Mesodermal cell (in vitro differentiated cells): ENCODE results near the gene PDGFRA.
"Not testable (repeated sequence)": the region's sequence is repeated elsewhere in the genome, so short reads cannot be mapped to it uniquely, and the experiment has no call there.

Experiments
- H3K27ac ChIP-seq: 2 replicates; pipeline ENCODE4 v1.7.0; 2013; ENCODE audit warnings: mild to moderate bottlenecking, low read depth, low read length, moderate library complexity; ENCODE audit not compliant: severe bottlenecking
- H3K36me3 ChIP-seq: 2 replicates; pipeline ENCODE4 v1.7.1; 2013; ENCODE audit warnings: mild to moderate bottlenecking, low read length, moderate library complexity; ENCODE audit not compliant: control insufficient read depth, insufficient read depth
- H3K4me1 ChIP-seq: one replicate; pipeline ENCODE4 v1.7.1; 2013; ENCODE audit warnings: mild to moderate bottlenecking, low read length; ENCODE audit not compliant: insufficient read depth, control insufficient read depth, poor library complexity, severe bottlenecking
- H3K4me3 ChIP-seq: 2 replicates; pipeline ENCODE4 v1.7.0; 2013; ENCODE audit warnings: low read length, control low read depth, mild to moderate bottlenecking; ENCODE audit not compliant: insufficient read depth, poor library complexity, severe bottlenecking; ENCODE audit errors: extremely low read depth
- H3K9me3 ChIP-seq: 2 replicates; pipeline ENCODE4 v1.7.1; 2013; ENCODE audit warnings: mild to moderate bottlenecking, low read length, moderate library complexity; ENCODE audit not compliant: control insufficient read depth
- WGBS, 2 experiments: methylation state at CpG; one replicate each; pipeline ENCODE4 v1.1.5; 2013; ENCODE audit warnings: missing lambda C conversion rate in 2 of 2; ENCODE audit not compliant: insufficient coverage in 2 of 2; 5-methylcytosine and 5-hydroxymethylcytosine counted together

PDGFRA gene

GRCh38 chr4:54330896-54331295 lies 101.8 kb downstream of the PDGFRA start:
- Histone ChIP-seq H3K9me3 (peaks cover 4% of the 10 kb centered on the region), H3K36me3 (no peaks in the 10 kb centered on the region), H3K4me3 (no peak overlapping the region), H3K4me1 (no peaks in the 10 kb centered on the region), H3K27ac (no peak overlapping the region)
- WGBS, 2 experiments = 87 to 95% methylated on average over 3 of the region's 3 CpGs

DNA sequence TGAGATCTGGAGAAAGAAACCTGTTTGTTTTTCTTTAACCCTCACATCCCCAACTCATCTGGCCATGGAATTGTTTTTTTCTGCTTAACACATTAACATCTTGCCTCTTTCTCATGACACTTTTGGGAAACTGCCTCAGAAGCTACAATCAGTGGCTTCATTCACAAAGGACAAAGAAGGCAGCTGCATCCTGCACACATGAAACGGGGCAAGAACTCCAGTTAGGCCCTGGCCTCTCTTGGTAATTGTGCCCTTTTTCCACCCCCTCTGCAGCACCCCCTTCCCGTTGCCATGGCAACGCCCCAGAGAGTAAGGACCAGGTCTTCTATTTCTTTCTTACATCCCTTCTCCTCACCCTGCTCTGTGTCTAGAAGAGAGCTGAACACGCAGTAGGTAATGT lies 103.4 kb downstream of the PDGFRA start:
- Histone ChIP-seq H3K9me3 (no peaks in the 10 kb centered on the region), H3K36me3 (no peaks in the 10 kb centered on the region), H3K4me1 (no peaks in the 10 kb centered on the region), H3K4me3 (no peak overlapping the region), H3K27ac (no peak overlapping the region)
- WGBS, 2 experiments = 89 to 100% methylated on average over 1 to 3 of the region's 4 CpGs

GRCh38 chr4:54333657-54334056 lies 104.6 kb downstream of the PDGFRA start:
- Histone ChIP-seq H3K27ac (no peak overlapping the region), H3K9me3 (no peaks in the 10 kb centered on the region), H3K36me3 (no peaks in the 10 kb centered on the region), H3K4me1 (no peaks in the 10 kb centered on the region), H3K4me3 (no peak overlapping the region)
- 80% methylated on average over 1 of the region's 2 CpGs; no CpG with 5 or more reads in 1 of the 2 experiments for WGBS, 2 experiments

GRCh38 chr4:54334769-54335168 lies 105.7 kb downstream of the PDGFRA start:
- not testable (repeated sequence) for H3K4me1 ChIP-seq, H3K9me3 ChIP-seq, H3K4me3 ChIP-seq, H3K27ac ChIP-seq, H3K36me3 ChIP-seq

GRCh38 chr4:54337009-54337408 lies 107.9 kb downstream of the PDGFRA start:
- 66 to 94% methylated on average over 3 of the region's 4 CpGs for WGBS, 2 experiments
- no peaks in the 10 kb centered on the region for H3K9me3 ChIP-seq

DNA sequence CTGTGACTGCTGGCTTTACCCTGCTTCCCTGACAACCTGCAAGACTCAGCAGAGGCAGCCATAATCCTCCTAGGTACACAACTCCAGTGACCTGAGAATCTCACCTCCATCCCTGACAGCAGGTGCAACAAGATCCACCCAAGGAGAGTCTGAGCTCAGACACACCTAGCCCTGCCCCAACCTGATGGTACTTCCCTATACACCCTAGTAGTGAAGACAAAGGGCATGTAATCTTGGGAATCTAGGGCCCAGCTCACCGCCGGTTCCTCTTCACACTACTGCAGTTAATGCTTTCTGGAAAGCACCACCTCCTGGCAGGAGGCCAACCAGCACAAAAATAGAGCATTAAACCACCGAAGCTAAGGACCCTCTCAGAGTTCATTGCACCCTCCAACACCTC lies 113.0 kb downstream of the PDGFRA start:
- 92 to 100% methylated on average over 1 to 3 of the region's 3 CpGs for WGBS, 2 experiments
- H3K4me1 ChIP-seq, H3K36me3 ChIP-seq, H3K9me3 ChIP-seq, H3K27ac ChIP-seq, H3K4me3 ChIP-seq: not testable (repeated sequence)

More at GRCh38 chr4:54337009-54337408, 107.9 kb downstream of the PDGFRA start:
- Histone ChIP-seq H3K4me1 (no peaks in the 10 kb centered on the region), H3K27ac (no peak overlapping the region), H3K4me3 (no peak overlapping the region), H3K36me3 (no peaks in the 10 kb centered on the region)
